IPS-15b (cell line): ENCODE measurements around the gene BOK.
"Not testable (repeated sequence)": the region's sequence is repeated elsewhere in the genome, so short reads cannot be mapped to it uniquely, and the experiment has no call there.

Experiments
- H3K27me3 ChIP-seq: one replicate; pipeline ENCODE4 v1.6.1; 2013; ENCODE audit warnings: low read length; ENCODE audit not compliant: control insufficient read depth, insufficient read depth
- H3K36me3 ChIP-seq: one replicate; pipeline ENCODE4 v1.6.1; 2013; ENCODE audit warnings: low read length; ENCODE audit not compliant: control insufficient read depth, insufficient read depth
- H3K4me1 ChIP-seq: one replicate; pipeline ENCODE4 v1.6.1; 2013; ENCODE audit warnings: mild to moderate bottlenecking, low read length; ENCODE audit not compliant: control insufficient read depth, insufficient read depth
- H3K4me3 ChIP-seq: one replicate; pipeline ENCODE4 v1.5.1; 2013; ENCODE audit warnings: low read depth, low read length
- H3K9ac ChIP-seq: one replicate; pipeline ENCODE4 v1.6.1; 2013; ENCODE audit warnings: low read depth, mild to moderate bottlenecking, low read length
- H3K9me3 ChIP-seq: one replicate; pipeline ENCODE4 v1.6.1; 2013; ENCODE audit warnings: mild to moderate bottlenecking, low read length; ENCODE audit not compliant: control insufficient read depth, insufficient read depth

Gene BOK

GRCh38 chr2:241584436-241584835 lies 25.9 kb downstream of the BOK start:
- H3K9me3 ChIP-seq = peaks cover 9% of the 10 kb centered on the region
- no peak overlapping the region for H3K9ac ChIP-seq
- H3K36me3 ChIP-seq = peaks cover 7% of the 10 kb centered on the region
- peaks cover under 1% of the 10 kb centered on the region for H3K4me1 ChIP-seq
- no peak overlapping the region for H3K4me3 ChIP-seq
- H3K27me3 ChIP-seq = no peaks in the 10 kb centered on the region

- Histone ChIP-seq H3K4me3 (no peak overlapping the region), H3K36me3 (peaks cover 7% of the 10 kb centered on the region), H3K27me3 (no peaks in the 10 kb centered on the region), H3K4me1 (peaks cover 2% of the 10 kb centered on the region), H3K9me3 (peaks cover 9% of the 10 kb centered on the region), H3K9ac (no peak overlapping the region)
These were observed 28.2 kb downstream of the BOK start for GRCh38 chr2:241586564-241587264.

GRCh38 chr2:241589863-241590262 lies 31.3 kb downstream of the BOK start:
- not testable (repeated sequence) for H3K27me3 ChIP-seq, H3K9me3 ChIP-seq, H3K4me1 ChIP-seq, H3K36me3 ChIP-seq, H3K4me3 ChIP-seq, H3K9ac ChIP-seq

DNA sequence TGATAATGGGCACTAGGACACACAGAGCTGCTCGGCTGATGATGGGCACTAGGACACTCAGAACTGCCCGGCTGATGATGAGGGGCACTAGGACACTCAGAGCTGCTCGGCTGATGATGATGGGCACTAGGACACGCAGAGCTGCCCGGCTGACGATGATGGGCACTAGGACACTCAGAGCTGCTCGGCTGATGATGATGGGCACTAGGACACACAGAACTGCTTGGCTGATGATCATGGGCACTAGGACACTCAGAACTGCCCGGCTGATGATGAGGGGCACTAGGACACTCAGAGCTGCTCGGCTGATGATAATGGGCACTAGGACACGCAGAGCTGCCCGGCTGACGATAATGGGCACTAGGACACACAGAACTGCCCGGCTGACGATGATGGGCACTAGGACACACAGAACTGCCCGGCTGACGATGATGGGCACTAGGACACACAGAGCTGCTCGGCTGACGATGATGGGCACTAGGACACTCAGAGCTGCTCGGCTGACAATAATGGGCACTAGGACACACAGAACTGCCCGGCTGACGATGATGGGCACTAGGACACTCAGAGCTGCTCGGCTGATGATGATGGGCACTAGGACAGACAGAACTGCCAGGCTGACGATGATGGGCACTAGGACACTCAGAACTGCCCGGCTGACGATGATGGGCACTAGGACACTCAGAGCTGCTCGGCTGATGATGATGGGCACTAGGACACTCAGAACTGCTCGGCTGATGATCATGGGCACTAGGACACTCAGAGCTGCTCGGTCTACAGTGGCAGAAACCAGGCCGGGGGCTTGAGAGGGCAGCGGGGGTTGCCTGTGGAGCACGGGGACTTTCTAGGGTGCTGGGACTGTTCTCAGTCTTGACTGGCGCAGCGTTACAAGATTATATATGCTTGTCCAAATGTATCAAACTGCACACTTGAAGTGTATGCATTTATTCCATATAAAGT lies 32.2 kb downstream of the BOK start:
- H3K9me3 ChIP-seq, H3K9ac ChIP-seq, H3K4me1 ChIP-seq, H3K4me3 ChIP-seq, H3K36me3 ChIP-seq, H3K27me3 ChIP-seq: not testable (repeated sequence)

GRCh38 chr2:241592126-241592845 lies 33.7 kb downstream of the BOK start:
- peaks cover 2% of the 10 kb centered on the region for H3K9me3 ChIP-seq
- H3K27me3 ChIP-seq = no peaks in the 10 kb centered on the region
- H3K9ac ChIP-seq = no peak overlapping the region
- H3K36me3 ChIP-seq = peaks cover 7% of the 10 kb centered on the region
- H3K4me1 ChIP-seq = peaks cover 2% of the 10 kb centered on the region
- no peak overlapping the region for H3K4me3 ChIP-seq

- Histone ChIP-seq H3K4me3 (no peak overlapping the region), H3K9ac (no peak overlapping the region), H3K9me3 (no peaks in the 10 kb centered on the region), H3K27me3 (no peaks in the 10 kb centered on the region), H3K4me1 (peaks cover 2% of the 10 kb centered on the region), H3K36me3 (peaks cover 7% of the 10 kb centered on the region)
These were observed 34.7 kb downstream of the BOK start for GRCh38 chr2:241593271-241593670.

DNA sequence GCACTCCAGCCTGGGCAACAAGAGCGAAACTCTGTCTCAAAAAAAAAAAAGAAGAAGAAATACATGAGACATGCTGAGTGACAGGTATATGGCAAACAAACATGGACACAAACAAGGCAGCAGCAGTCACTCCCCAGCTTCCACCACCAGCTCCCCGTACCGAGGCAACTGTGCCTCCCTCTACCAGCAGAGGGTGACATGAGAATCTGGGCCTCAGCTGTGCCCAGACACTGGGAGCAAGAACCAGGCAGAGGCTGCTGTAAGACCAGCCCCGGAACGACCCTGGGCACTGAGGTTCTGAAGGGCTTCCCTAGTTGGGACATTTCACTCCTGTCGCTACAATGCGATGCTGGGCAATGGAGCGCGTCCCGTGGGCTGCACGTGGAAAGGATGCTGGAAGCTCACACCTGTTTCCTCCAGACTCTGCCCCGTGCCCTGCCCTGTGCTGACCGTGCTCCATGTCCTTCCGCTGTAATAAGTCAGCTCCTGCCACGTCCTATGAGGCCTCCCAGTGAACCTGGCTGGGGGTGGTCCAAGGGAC lies 37.1 kb downstream of the BOK start:
- H3K27me3 ChIP-seq = no peaks in the 10 kb centered on the region
- H3K9me3 ChIP-seq = no peaks in the 10 kb centered on the region
- no peaks in the 10 kb centered on the region for H3K4me1 ChIP-seq
- H3K36me3 ChIP-seq = peaks cover 11% of the 10 kb centered on the region
- H3K9ac ChIP-seq = no peak overlapping the region
- H3K4me3 ChIP-seq = no peak overlapping the region

DNA sequence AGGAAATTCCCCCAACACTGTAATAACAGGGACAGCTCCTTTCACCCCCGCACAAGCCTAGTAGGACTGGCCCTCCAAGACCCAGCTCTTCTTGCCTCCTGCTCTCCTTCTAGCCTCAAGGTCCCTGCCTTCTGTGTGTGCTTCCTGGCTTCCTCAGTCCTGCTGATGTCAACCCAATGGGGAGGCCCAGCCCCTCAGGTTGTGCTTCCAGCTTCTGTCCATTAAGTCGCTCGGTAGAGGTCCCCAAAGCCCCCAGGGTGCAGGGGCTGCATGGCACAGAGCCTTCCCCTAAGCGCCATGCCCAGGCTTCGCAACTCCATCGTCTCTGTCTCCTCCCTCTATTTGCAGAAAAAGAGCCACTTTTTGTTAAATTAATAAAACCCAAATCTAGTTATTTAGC lies 39.0 kb downstream of the BOK start:
- H3K36me3 ChIP-seq = peaks cover 19% of the 10 kb centered on the region
- H3K4me1 ChIP-seq = no peaks in the 10 kb centered on the region
- H3K27me3 ChIP-seq = no peaks in the 10 kb centered on the region
- H3K9me3 ChIP-seq = no peaks in the 10 kb centered on the region
- no peak overlapping the region for H3K9ac ChIP-seq
- no peak overlapping the region for H3K4me3 ChIP-seq

GRCh38 chr2:241598061-241598460 lies 39.5 kb downstream of the BOK start:
- Histone ChIP-seq H3K4me1 (no peaks in the 10 kb centered on the region), H3K4me3 (no peak overlapping the region), H3K36me3 (peaks cover 23% of the 10 kb centered on the region), H3K9me3 (no peaks in the 10 kb centered on the region), H3K9ac (no peak overlapping the region), H3K27me3 (no peaks in the 10 kb centered on the region)

GRCh38 chr2:241598487-241598886 lies 39.9 kb downstream of the BOK start:
- no peak overlapping the region for H3K9ac ChIP-seq
- no peaks in the 10 kb centered on the region for H3K9me3 ChIP-seq
- no peaks in the 10 kb centered on the region for H3K27me3 ChIP-seq
- H3K36me3 ChIP-seq = peaks cover 23% of the 10 kb centered on the region
- no peaks in the 10 kb centered on the region for H3K4me1 ChIP-seq
- H3K4me3 ChIP-seq = no peak overlapping the region

DNA sequence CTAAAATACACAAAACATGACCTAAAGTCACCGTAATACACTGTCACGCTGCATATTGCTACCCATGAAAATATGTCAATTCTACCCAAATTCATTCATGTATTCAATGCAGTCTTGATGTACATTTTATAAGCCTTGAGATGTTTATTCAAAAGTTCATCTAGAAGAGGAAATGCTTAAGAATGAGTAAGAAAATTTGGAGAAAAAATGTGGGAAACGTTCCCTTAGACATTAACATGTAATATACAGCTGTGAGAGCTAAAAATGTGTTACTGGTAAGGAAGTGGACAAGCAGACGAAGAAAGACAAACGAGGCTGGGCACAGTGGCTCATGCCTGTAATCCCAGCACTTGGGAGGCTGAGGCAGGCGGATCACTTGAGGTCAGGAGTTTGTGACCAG lies 41.1 kb downstream of the BOK start:
- peaks cover 23% of the 10 kb centered on the region for H3K36me3 ChIP-seq

More for the DNA sequence above, 41.1 kb downstream of the BOK start:
- Histone ChIP-seq H3K9ac (no peak overlapping the region), H3K4me3 (no peak overlapping the region), H3K27me3 (no peaks in the 10 kb centered on the region), H3K4me1 (no peaks in the 10 kb centered on the region), H3K9me3 (no peaks in the 10 kb centered on the region)
